ENCODE results near the gene HABP2. TPM values are rescaled to one million over a fixed set of nuclear protein-coding genes. Genes with fewer than 3 reads are reported as not detected.

The HABP2 gene
- total and polyA plus RNA-seq, 4 donors, result 109 to 259 (median 197) TPM

DNA sequence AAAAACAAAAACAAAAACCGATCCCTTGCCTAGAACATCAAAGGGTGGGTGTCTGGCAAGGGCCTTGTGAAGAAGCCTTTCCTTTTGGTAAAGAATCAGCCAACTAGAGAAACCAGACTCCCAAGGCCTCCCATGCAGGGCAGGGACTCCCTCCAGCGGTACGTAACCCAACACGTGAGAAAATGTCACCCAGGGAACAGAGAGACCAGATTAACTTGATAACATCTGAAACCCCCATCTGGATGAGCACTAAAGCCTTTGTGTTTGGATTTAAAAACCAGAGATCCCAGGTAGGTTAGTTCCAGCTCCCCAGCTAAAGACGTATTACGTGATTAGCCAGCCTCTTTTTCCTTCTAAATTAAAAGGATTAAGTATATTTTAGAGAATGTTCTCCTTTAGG is 3.0 kb upstream of the HABP2 start:
- DNase-seq (ENCODE audit: low spot score), result no peak
- Histone ChIP-seq H3K9ac (ENCODE audit: low read depth in 1 of 2, low read length in 2 of 2) (no peak overlapping the region), H3K36me3 (ENCODE audit: control insufficient read depth in 4 of 4, insufficient read depth in 3 of 4, low read depth in 1 of 4, low read length in 3 of 4) (no peaks in the 10 kb centered on the region), H3K27me3 (ENCODE audit: control insufficient read depth in 4 of 4, insufficient read depth in 4 of 4, low read length in 3 of 4) (no peaks in the 10 kb centered on the region), H3K4me3 (ENCODE audit: low read depth in 1 of 3, low read length in 3 of 3) (no peak overlapping the region), H3K4me1 (ENCODE audit: control insufficient read depth in 4 of 4, insufficient read depth in 4 of 4, low read length in 3 of 4) (peaks cover 9 to 42% (median 25%) of the 10 kb centered on the region in 4 donors), H3K27ac (ENCODE audit: low read depth in 1 of 2, low read length in 2 of 2) (peak overlapping the region; percentile 77 to 88), H3K9me3 (ENCODE audit: control insufficient read depth in 4 of 4, low read length in 3 of 4) (no peaks in the 10 kb centered on the region)
- WGBS, result 89% methylated on average over 6 of the region's 6 CpGs
- TF ChIP-seq, protein P1, sequence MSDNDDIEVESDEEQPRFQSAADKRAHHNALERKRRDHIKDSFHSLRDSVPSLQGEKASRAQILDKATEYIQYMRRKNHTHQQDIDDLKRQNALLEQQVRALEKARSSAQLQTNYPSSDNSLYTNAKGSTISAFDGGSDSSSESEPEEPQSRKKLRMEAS (IDR thresholded peaks at IDR 0.05), result no peak
- TF ChIP-seq GABPA (IDR thresholded peaks at IDR 0.05 in 1 of 2, conservative IDR thresholded peaks at IDR 0.05 in 1 of 2) (no peak), RAD21 (IDR thresholded peaks at IDR 0.05) (no peak), FOXA2 (IDR thresholded peaks at IDR 0.05) (no peak), RXRA (IDR thresholded peaks at IDR 0.05) (no peak), HNF4A (conservative IDR thresholded peaks at IDR 0.05) (no peak), TAF1 (conservative IDR thresholded peaks at IDR 0.05) (no peak), NR2F2 (IDR thresholded peaks at IDR 0.05) (no peak), YY1 (IDR thresholded peaks at IDR 0.05) (no peak), EGR1 (IDR thresholded peaks at IDR 0.05; ENCODE audit: low read depth in 2 of 2) (no peak), JUND (IDR thresholded peaks at IDR 0.05) (no peak), CTCF (IDR thresholded peaks at IDR 0.05; ENCODE audit: low read depth, low read length, missing input control) (no peak), ATF3 (IDR thresholded peaks at IDR 0.05) (no peak), HNF4G (IDR thresholded peaks at IDR 0.05) (no peak), SP1 (IDR thresholded peaks at IDR 0.05) (no peak)
- TF ChIP-seq, protein P2, sequence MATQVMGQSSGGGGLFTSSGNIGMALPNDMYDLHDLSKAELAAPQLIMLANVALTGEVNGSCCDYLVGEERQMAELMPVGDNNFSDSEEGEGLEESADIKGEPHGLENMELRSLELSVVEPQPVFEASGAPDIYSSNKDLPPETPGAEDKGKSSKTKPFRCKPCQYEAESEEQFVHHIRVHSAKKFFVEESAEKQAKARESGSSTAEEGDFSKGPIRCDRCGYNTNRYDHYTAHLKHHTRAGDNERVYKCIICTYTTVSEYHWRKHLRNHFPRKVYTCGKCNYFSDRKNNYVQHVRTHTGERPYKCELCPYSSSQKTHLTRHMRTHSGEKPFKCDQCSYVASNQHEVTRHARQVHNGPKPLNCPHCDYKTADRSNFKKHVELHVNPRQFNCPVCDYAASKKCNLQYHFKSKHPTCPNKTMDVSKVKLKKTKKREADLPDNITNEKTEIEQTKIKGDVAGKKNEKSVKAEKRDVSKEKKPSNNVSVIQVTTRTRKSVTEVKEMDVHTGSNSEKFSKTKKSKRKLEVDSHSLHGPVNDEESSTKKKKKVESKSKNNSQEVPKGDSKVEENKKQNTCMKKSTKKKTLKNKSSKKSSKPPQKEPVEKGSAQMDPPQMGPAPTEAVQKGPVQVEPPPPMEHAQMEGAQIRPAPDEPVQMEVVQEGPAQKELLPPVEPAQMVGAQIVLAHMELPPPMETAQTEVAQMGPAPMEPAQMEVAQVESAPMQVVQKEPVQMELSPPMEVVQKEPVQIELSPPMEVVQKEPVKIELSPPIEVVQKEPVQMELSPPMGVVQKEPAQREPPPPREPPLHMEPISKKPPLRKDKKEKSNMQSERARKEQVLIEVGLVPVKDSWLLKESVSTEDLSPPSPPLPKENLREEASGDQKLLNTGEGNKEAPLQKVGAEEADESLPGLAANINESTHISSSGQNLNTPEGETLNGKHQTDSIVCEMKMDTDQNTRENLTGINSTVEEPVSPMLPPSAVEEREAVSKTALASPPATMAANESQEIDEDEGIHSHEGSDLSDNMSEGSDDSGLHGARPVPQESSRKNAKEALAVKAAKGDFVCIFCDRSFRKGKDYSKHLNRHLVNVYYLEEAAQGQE (IDR thresholded peaks at IDR 0.05), result no peak
- TF ChIP-seq, protein P3, sequence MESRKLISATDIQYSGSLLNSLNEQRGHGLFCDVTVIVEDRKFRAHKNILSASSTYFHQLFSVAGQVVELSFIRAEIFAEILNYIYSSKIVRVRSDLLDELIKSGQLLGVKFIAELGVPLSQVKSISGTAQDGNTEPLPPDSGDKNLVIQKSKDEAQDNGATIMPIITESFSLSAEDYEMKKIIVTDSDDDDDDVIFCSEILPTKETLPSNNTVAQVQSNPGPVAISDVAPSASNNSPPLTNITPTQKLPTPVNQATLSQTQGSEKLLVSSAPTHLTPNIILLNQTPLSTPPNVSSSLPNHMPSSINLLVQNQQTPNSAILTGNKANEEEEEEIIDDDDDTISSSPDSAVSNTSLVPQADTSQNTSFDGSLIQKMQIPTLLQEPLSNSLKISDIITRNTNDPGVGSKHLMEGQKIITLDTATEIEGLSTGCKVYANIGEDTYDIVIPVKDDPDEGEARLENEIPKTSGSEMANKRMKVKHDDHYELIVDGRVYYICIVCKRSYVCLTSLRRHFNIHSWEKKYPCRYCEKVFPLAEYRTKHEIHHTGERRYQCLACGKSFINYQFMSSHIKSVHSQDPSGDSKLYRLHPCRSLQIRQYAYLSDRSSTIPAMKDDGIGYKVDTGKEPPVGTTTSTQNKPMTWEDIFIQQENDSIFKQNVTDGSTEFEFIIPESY (IDR thresholded peaks at IDR 0.05), result no peak
